ENCODE data around the gene LCN6.
"Not testable (repeated sequence)": the region's sequence is repeated elsewhere in the genome, so short reads cannot be mapped to it uniquely, and the experiment has no call there.

The LCN6 gene

DNA sequence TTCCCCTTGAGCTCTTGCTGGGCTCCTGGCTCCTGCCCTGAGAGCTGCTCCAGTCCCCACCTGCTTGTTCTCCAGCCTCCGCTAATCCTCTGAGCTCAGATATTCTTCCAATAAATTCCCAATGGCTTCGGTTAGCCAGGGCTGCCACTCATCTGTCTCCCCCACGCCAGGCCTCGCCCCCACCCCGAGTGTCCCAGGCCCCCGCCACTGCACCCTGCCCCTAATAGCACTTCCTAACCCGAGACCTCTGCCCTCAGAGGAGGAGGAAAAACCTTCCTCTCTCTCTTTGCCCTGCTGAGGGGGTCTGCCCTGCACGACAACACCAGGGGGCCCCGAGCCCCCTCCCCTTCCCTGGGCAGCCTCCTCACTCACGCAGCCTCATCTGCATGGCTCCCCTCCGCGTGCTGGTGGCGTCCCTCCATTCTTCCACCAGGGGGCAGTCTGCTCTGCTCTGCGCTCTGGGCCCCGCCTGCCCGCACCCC, 21.4 kb upstream of the LCN6 start:
- Histone ChIP-seq H3K79me2 (ENCODE audit: insufficient read depth, low read length) (no peaks in the 10 kb centered on the region), H3K27me3 (ENCODE audit: low read length) (no peaks in the 10 kb centered on the region), H3K4me2 (ENCODE audit: low read depth, low read length, poor library complexity, severe bottlenecking) (no peak overlapping the region), H3K9me2 (replicated peaks; ENCODE audit: insufficient read depth, low read length) (no peaks in the 10 kb centered on the region), H3K4me3 (ENCODE audit: insufficient read depth, low read length, poor library complexity, severe bottlenecking) (no peak overlapping the region), H3K9ac (ENCODE audit: low read length) (no peak overlapping the region), H3F3A (ENCODE audit: insufficient read depth) (peaks cover 6% of the 10 kb centered on the region), H4K20me1 (ENCODE audit: low read depth, low read length) (no peaks in the 10 kb centered on the region), H3K9me3 (ENCODE audit: insufficient read depth, low read length) (peaks cover 5% of the 10 kb centered on the region; the same call in 1 of the 2 replicates), H3K36me3 (ENCODE audit: low read length) (no peaks in the 10 kb centered on the region), H3K27ac (ENCODE audit: low read depth, low read length) (no peak overlapping the region), H2AFZ (ENCODE audit: low read depth, low read length, severe bottlenecking) (no peak overlapping the region)
- TF ChIP-seq EZH2phosphoT487 (conservative IDR thresholded peaks at IDR 0.05; ENCODE audit: low read length) = no peak
- TF ChIP-seq, protein P1, sequence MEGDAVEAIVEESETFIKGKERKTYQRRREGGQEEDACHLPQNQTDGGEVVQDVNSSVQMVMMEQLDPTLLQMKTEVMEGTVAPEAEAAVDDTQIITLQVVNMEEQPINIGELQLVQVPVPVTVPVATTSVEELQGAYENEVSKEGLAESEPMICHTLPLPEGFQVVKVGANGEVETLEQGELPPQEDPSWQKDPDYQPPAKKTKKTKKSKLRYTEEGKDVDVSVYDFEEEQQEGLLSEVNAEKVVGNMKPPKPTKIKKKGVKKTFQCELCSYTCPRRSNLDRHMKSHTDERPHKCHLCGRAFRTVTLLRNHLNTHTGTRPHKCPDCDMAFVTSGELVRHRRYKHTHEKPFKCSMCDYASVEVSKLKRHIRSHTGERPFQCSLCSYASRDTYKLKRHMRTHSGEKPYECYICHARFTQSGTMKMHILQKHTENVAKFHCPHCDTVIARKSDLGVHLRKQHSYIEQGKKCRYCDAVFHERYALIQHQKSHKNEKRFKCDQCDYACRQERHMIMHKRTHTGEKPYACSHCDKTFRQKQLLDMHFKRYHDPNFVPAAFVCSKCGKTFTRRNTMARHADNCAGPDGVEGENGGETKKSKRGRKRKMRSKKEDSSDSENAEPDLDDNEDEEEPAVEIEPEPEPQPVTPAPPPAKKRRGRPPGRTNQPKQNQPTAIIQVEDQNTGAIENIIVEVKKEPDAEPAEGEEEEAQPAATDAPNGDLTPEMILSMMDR (IDR thresholded peaks at IDR 0.05; ENCODE audit: insufficient read depth, low read length, poor library complexity, severe bottlenecking) = no peak

DNA sequence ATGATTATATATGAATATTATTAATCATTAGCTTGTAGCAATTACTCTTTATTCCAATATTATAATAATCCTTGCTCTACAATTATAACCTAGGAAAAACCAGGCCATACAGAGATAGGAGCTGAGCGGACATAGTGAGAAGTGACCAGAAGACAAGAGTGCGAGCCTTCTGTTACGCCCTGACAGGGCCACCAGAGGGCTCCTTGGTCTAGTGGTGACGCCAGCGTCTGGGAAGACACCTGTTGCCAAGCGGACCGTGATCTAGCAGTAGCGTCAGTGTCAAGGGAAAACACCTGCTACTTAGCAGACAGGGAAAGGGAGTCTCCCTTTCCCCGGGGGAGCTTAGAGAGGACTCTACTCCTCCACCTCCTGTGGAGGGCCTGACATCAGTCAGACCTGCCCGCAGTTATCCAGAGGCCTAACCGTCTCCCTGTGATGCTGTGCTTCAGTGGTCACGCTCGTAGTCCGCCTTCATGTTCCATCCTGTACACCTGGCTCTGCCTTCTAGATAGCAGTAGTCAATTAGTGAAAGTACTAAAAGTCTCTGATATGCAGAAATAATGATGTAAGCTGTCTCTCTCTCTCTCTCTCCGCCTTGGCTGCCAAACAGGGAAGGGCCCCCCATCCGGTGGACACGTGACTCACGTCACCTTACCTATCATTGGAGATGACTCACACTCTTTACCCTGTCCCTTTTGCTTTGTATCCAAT, 18.2 kb upstream of the LCN6 start:
- not testable (repeated sequence) for H2AFZ ChIP-seq (ENCODE audit: low read depth, low read length, severe bottlenecking); H4K20me1 ChIP-seq (ENCODE audit: low read depth, low read length); H3K4me3 ChIP-seq (ENCODE audit: insufficient read depth, low read length, poor library complexity, severe bottlenecking); H3F3A ChIP-seq (ENCODE audit: insufficient read depth); H3K79me2 ChIP-seq (ENCODE audit: insufficient read depth, low read length); H3K9me2 ChIP-seq (replicated peaks; ENCODE audit: insufficient read depth, low read length); H3K9ac ChIP-seq (ENCODE audit: low read length); H3K9me3 ChIP-seq (ENCODE audit: insufficient read depth, low read length); H3K4me2 ChIP-seq (ENCODE audit: low read depth, low read length, poor library complexity, severe bottlenecking); H3K27me3 ChIP-seq (ENCODE audit: low read length); H3K36me3 ChIP-seq (ENCODE audit: low read length); H3K27ac ChIP-seq (ENCODE audit: low read depth, low read length)

DNA sequence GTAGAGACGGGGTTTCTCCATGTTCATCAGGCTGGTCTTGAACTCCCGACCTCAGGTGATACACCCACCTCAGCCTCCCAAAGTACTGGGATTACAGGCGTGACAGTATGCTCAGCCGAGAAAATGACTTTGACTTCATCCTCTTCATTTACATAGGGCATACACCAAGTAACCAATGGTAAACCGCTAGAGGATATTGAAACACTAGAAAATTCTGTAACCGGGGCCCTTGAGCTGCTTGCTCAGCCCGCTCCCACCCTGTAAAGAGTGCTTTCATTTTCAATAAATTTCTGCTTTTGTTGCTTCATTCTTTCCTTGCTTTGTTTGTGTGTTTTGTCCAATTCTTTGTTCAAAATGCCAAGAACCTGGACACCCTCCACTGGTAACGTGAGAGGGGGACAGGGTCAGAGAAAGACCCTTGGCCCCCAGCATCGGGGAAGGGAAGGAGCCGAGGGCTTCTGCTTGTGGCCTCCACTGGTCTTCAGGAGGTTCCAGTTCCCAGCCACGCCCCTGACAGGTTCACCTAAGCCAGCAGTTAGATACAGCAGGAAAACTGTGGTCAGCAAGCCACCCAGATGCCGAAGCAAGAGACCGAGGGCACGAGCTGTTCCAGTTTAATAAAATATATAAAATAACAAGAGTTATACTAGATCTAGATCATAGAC, 17.6 kb upstream of the LCN6 start:
- H3K9me2 ChIP-seq (replicated peaks; ENCODE audit: insufficient read depth, low read length); H3K27ac ChIP-seq (ENCODE audit: low read depth, low read length); H3K4me3 ChIP-seq (ENCODE audit: insufficient read depth, low read length, poor library complexity, severe bottlenecking); H3K4me2 ChIP-seq (ENCODE audit: low read depth, low read length, poor library complexity, severe bottlenecking); H3K79me2 ChIP-seq (ENCODE audit: insufficient read depth, low read length); H3K9me3 ChIP-seq (ENCODE audit: insufficient read depth, low read length); H4K20me1 ChIP-seq (ENCODE audit: low read depth, low read length); H3K27me3 ChIP-seq (ENCODE audit: low read length); H3K9ac ChIP-seq (ENCODE audit: low read length); H3F3A ChIP-seq (ENCODE audit: insufficient read depth); H3K36me3 ChIP-seq (ENCODE audit: low read length); H2AFZ ChIP-seq (ENCODE audit: low read depth, low read length, severe bottlenecking): not testable (repeated sequence)

DNA sequence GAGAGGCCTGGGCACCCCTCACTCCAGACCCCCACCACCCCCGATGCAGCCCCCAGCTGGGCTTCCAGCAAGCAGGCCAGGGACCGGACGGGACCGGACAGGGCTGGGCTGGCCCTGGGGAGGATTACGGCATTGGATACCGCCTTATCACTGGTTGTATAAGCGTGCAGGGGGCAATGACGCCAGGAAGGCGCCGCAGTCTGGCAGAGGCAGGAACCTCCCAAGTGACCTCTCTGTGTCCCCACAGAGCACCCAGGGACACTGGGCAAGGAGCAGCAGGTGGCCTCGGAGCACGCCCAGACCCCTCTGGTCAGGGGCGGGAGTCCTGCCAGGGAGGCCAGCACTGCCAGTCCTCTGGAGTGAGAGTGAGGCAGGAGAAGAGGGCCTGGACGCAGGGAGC, 16.7 kb upstream of the LCN6 start:
- peaks cover 6% of the 10 kb centered on the region for H3F3A ChIP-seq (ENCODE audit: insufficient read depth)
- H3K9me3 ChIP-seq (ENCODE audit: insufficient read depth, low read length) = no peaks in the 10 kb centered on the region
- H3K27me3 ChIP-seq (ENCODE audit: low read length) = no peaks in the 10 kb centered on the region
- no peaks in the 10 kb centered on the region for H3K79me2 ChIP-seq (ENCODE audit: insufficient read depth, low read length)
- H3K9ac ChIP-seq (ENCODE audit: low read length) = no peak overlapping the region
- H4K20me1 ChIP-seq (ENCODE audit: low read depth, low read length) = no peaks in the 10 kb centered on the region
- no peak overlapping the region for H3K4me2 ChIP-seq (ENCODE audit: low read depth, low read length, poor library complexity, severe bottlenecking)
- no peak overlapping the region for H2AFZ ChIP-seq (ENCODE audit: low read depth, low read length, severe bottlenecking)
- no peak for TF ChIP-seq EZH2phosphoT487 (conservative IDR thresholded peaks at IDR 0.05; ENCODE audit: low read length)
- TF ChIP-seq, protein P1 (IDR thresholded peaks at IDR 0.05; ENCODE audit: insufficient read depth, low read length, poor library complexity, severe bottlenecking) = no peak
- H3K9me2 ChIP-seq (replicated peaks; ENCODE audit: insufficient read depth, low read length) = no peaks in the 10 kb centered on the region
- no peak overlapping the region for H3K27ac ChIP-seq (ENCODE audit: low read depth, low read length)
- H3K4me3 ChIP-seq (ENCODE audit: insufficient read depth, low read length, poor library complexity, severe bottlenecking) = no peak overlapping the region
- H3K36me3 ChIP-seq (ENCODE audit: low read length) = no peaks in the 10 kb centered on the region

Measured in SU-DHL-6 (cell line).